ENCODE results near the gene PRKAG3. TPM values are rescaled to one million over a fixed set of nuclear protein-coding genes. Genes with fewer than 3 reads are reported as not detected.

Gene PRKAG3
- total and polyA plus RNA-seq, 2 donors (not counting 1 experiment from before 2014, with no cell fraction given) = not detected

DNA sequence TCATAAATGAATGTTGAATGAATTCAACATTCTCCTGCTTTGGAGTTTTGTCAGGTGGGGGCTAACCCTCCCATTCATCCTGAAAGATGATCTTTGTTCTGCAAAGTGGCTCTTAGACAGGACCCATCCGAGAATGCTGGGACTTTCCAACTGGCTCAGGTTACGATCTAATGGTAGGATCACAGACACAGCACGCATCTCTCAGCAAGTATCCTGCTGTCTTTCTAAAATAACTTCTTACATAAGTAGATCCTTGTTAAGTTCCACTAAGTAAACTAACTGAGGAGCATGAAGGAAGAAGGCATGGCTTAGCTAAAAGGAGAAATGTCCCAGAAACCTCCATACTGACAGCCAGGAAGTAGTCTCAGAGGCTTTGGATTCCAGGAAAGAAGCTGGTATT lies 26.0 kb downstream of the PRKAG3 start:
- H3K9ac ChIP-seq (ENCODE audit: low read length) = no peak overlapping the region
- H3K4me3 ChIP-seq (ENCODE audit: control extremely low read depth in 1 of 5, extremely low read depth in 1 of 5, insufficient read depth in 1 of 5, low read depth in 2 of 5, low read length in 4 of 5) = no peak overlapping the region
- DNase-seq (no peak), ATAC-seq (ENCODE audit: low read depth) (no peak)
- H3K4me3 Mint-ChIP-seq = no peak overlapping the region
- no peaks in the 10 kb centered on the region for H3K4me1 Mint-ChIP-seq
- H3K9me3 Mint-ChIP-seq (ENCODE audit: insufficient read depth) = peaks cover 8% of the 10 kb centered on the region
- peaks cover 44% of the 10 kb centered on the region for H3K27me3 Mint-ChIP-seq
- no peak overlapping the region for H3K4me2 ChIP-seq (replicated peaks; ENCODE audit: low read depth, low read length, poor library complexity, severe bottlenecking)
- H3K27me3 ChIP-seq (replicated peaks in 1 of 4; ENCODE audit: control extremely low read depth in 1 of 4, control insufficient read depth in 3 of 4, insufficient read depth in 4 of 4, low read length in 3 of 4) = peaks cover 0 to 28% (median 12%) of the 10 kb centered on the region in 4 experiments
- CTCF ChIA-PET = no interaction called here
- POLR2A ChIA-PET = no interaction called here
- intact Hi-C loops (cut with micrococcal nuclease) = no loop called here
- H3K79me2 ChIP-seq (ENCODE audit: control insufficient read depth, insufficient read depth, low read length) = no peaks in the 10 kb centered on the region
- no peak overlapping the region for H3K27ac ChIP-seq (ENCODE audit: low read length in 2 of 2)
- H4K20me1 ChIP-seq (ENCODE audit: control insufficient read depth, insufficient read depth, low read length, poor library complexity, severe bottlenecking) = no peaks in the 10 kb centered on the region
- H3K36me3 ChIP-seq (replicated peaks in 1 of 2; ENCODE audit: control extremely low read depth in 1 of 2, control insufficient read depth in 1 of 2, extremely low read depth in 1 of 2, insufficient read depth in 2 of 2, low read length in 1 of 2) = no peaks in the 10 kb centered on the region
- no peaks in the 10 kb centered on the region for H3K4me1 ChIP-seq (ENCODE audit: control insufficient read depth in 2 of 2, insufficient read depth in 2 of 2, low read length in 2 of 2)
- H2AFZ ChIP-seq (ENCODE audit: insufficient read depth, low read depth, low read length, poor library complexity, severe bottlenecking) = no peak overlapping the region
- 100% methylated on average over 2 of the region's 3 CpGs for WGBS (ENCODE audit: insufficient coverage)
- peaks cover 6 to 10% (median 8%) of the 10 kb centered on the region in 3 donors for H3K9me3 ChIP-seq (ENCODE audit: control extremely low read depth in 1 of 3, control insufficient read depth in 2 of 3, insufficient read depth in 1 of 3, low read length in 2 of 3)
- TF ChIP-seq, protein P1, sequence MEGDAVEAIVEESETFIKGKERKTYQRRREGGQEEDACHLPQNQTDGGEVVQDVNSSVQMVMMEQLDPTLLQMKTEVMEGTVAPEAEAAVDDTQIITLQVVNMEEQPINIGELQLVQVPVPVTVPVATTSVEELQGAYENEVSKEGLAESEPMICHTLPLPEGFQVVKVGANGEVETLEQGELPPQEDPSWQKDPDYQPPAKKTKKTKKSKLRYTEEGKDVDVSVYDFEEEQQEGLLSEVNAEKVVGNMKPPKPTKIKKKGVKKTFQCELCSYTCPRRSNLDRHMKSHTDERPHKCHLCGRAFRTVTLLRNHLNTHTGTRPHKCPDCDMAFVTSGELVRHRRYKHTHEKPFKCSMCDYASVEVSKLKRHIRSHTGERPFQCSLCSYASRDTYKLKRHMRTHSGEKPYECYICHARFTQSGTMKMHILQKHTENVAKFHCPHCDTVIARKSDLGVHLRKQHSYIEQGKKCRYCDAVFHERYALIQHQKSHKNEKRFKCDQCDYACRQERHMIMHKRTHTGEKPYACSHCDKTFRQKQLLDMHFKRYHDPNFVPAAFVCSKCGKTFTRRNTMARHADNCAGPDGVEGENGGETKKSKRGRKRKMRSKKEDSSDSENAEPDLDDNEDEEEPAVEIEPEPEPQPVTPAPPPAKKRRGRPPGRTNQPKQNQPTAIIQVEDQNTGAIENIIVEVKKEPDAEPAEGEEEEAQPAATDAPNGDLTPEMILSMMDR (IDR thresholded peaks at IDR 0.05) = no peak
- TF ChIP-seq EZH2 (IDR thresholded peaks at IDR 0.05; ENCODE audit: borderline replicate concordance, insufficient read depth, low read depth, low read length, poor library complexity, severe bottlenecking) = no peak
- no peak overlapping the region for H3K27ac Mint-ChIP-seq

DNA sequence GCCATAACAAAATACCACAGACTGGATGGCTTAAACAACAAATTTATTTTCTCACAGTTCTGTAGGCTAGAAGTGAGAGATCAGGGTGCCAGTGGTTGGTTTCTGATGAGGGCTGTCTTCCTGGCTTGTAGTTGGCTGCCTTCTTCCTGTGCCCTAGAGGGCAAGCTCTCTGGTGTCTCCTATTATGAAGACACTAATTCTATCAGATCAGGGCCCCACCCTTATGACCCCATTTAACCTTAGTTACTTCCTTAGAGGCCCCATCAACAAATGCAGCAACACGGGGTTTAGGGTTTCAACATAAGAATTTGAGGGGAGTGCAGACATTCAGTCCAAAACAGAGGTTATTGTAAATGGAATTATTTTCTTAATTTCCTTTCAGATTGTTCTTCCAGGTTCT lies 26.8 kb downstream of the PRKAG3 start:
- no peak for TF ChIP-seq EZH2 (IDR thresholded peaks at IDR 0.05; ENCODE audit: borderline replicate concordance, insufficient read depth, low read depth, low read length, poor library complexity, severe bottlenecking)
- whole genome bisulfite sequencing (ENCODE audit: insufficient coverage) = no CpG with 5 or more reads among the region's 1 CpG
- peaks cover 0 to 32% (median 13%) of the 10 kb centered on the region in 4 experiments for H3K27me3 ChIP-seq (replicated peaks in 1 of 4; ENCODE audit: control extremely low read depth in 1 of 4, control insufficient read depth in 3 of 4, insufficient read depth in 4 of 4, low read length in 3 of 4)
- no peak overlapping the region for H3K9ac ChIP-seq (ENCODE audit: low read length)
- Mint-ChIP-seq H3K27ac (no peak overlapping the region), H3K27me3 (peaks cover 43% of the 10 kb centered on the region), H3K9me3 (ENCODE audit: insufficient read depth) (peaks cover 8% of the 10 kb centered on the region), H3K4me3 (no peak overlapping the region), H3K4me1 (no peaks in the 10 kb centered on the region)
- no peaks in the 10 kb centered on the region for H4K20me1 ChIP-seq (ENCODE audit: control insufficient read depth, insufficient read depth, low read length, poor library complexity, severe bottlenecking)
- no peaks in the 10 kb centered on the region for H3K36me3 ChIP-seq (replicated peaks in 1 of 2; ENCODE audit: control extremely low read depth in 1 of 2, control insufficient read depth in 1 of 2, extremely low read depth in 1 of 2, insufficient read depth in 2 of 2, low read length in 1 of 2)
- peaks cover 6 to 10% (median 8%) of the 10 kb centered on the region in 3 donors for H3K9me3 ChIP-seq (ENCODE audit: control extremely low read depth in 1 of 3, control insufficient read depth in 2 of 3, insufficient read depth in 1 of 3, low read length in 2 of 3)
- CTCF ChIA-PET = no interaction called here
- no peaks in the 10 kb centered on the region for H3K4me1 ChIP-seq (ENCODE audit: control insufficient read depth in 2 of 2, insufficient read depth in 2 of 2, low read length in 2 of 2)
- DNase-seq = no peak
- ATAC-seq (ENCODE audit: low read depth) = no peak
- intact Hi-C loops (cut with micrococcal nuclease) = no loop called here
- H2AFZ ChIP-seq (ENCODE audit: insufficient read depth, low read depth, low read length, poor library complexity, severe bottlenecking) = no peak overlapping the region
- H3K27ac ChIP-seq (ENCODE audit: low read length in 2 of 2) = no peak overlapping the region
- H3K4me2 ChIP-seq (replicated peaks; ENCODE audit: low read depth, low read length, poor library complexity, severe bottlenecking) = no peak overlapping the region
- POLR2A ChIA-PET = no interaction called here
- H3K4me3 ChIP-seq (ENCODE audit: control extremely low read depth in 1 of 5, extremely low read depth in 1 of 5, insufficient read depth in 1 of 5, low read depth in 2 of 5, low read length in 4 of 5) = no peak overlapping the region
- no peaks in the 10 kb centered on the region for H3K79me2 ChIP-seq (ENCODE audit: control insufficient read depth, insufficient read depth, low read length)

Measured in B cell (primary cell).